NB4 (cell line): ENCODE results near the gene PON1.

Experiments used
- CTCF ChIP-seq: IDR thresholded peaks from one replicate; pipeline ENCODE4 v1.5.1; 2012; ENCODE audit warnings: low read depth, low read length
- POLR2A ChIP-seq: IDR thresholded peaks from 2 replicates; pipeline ENCODE4 v1.6.1; 2011; ENCODE audit warnings: mild to moderate bottlenecking; ENCODE audit not compliant: insufficient read length; ENCODE audit errors: extremely low read depth
- TF ChIP-seq, protein P1 (sequence below): IDR thresholded peaks from 2 replicates; pipeline ENCODE4 v1.6.1; 2011; ENCODE audit warnings: low read depth, low read length

GRCh38 chr7:95263785-95264362, 60.5 kb downstream of the PON1 start:
- TF ChIP-seq CTCF = no peak
- TF ChIP-seq, protein P1, sequence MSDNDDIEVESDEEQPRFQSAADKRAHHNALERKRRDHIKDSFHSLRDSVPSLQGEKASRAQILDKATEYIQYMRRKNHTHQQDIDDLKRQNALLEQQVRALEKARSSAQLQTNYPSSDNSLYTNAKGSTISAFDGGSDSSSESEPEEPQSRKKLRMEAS = no peak
- no peak for TF ChIP-seq POLR2A
